Dermis blood vessel endothelial cell (primary cell): ENCODE measurements around the gene RBMS3. TPM values are rescaled to one million over a fixed set of nuclear protein-coding genes. Genes with fewer than 3 reads are reported as not detected.
A peak's percentile ranks its signal among the peaks of the same experiment; 100 is the strongest.

ENCODE experiments used
- DNase-seq: peaks from one replicate; pipeline ENCODE4 v3.0.0; 2010
- total RNA-seq: library from RNA; depleted of rRNA; stranded (reverse); fragments of >200 nt; gene quantifications from 2 replicates; pipeline ENCODE4 v1.2.3, GENCODE V29; 2014

Gene RBMS3
- total RNA-seq, 1 donor from 2014 or later: 37.6 TPM

DNA sequence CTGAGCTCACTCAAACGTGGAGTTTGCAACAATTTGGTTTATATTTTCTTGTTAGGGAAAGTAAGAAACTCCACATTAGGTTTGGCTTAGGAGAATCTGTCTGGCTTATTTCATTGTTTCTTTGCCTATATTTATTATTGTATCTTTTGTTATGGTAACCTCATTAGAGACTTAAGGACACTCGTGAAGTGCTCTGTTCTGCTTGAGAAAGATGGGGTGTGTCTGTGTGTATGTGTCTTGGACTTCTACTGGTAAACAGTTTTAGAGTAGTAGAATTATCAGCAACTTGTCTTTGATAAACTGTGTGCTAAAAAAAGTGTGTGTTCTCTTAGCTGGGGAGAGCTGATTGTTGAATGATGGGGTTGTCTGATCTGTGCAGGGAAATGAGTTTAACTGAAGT lies 306.5 kb downstream of the RBMS3 start:
- DNase-seq: no peak

GRCh38 chr3:29590012-29590411 lies 309.1 kb downstream of the RBMS3 start:
- no peak for DNase-seq

- DNase-seq: no peak
Observed at GRCh38 chr3:29590461-29590860, 309.6 kb downstream of the RBMS3 start.

DNA sequence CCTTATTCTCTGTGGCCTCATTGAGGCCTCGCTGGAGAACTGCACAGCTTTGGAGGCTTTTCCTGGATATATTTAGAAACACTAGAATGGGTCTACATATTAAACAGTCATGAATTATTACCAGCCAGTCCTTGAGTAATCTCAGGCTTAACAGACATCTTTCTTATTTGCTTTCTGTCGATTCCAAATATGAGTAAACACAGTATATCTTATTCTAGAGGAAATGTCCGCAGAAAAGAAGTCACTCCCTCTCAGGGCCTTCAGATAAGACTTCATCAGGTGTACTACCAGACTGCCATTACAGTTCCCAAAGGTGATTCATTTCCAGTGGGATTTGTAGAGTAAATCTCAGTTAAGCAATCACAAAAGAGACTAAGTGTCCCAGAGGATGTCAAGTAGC lies 310.7 kb downstream of the RBMS3 start:
- DNase-seq: no peak

DNA sequence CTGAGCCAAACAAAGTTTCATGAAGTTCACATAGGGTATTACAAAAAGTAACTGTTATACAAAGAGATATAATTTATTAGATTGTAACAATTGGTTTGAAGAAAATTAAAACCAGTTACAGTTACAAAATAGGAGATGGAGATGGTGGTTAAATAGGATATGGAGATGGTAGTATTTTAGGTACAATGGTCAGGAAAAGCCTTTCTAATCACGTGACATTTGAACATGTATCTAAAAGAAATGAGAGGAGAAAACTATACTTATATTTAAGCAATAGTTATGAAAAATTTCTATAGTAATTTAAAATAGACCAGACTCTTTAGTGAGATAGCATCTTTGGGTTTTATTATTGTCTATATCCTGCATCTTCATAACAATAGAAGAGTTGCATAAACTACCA lies 312.9 kb downstream of the RBMS3 start:
- DNase-seq: no peak

- no peak for DNase-seq
Observed at GRCh38 chr3:29594261-29594660, 313.4 kb downstream of the RBMS3 start.

- no peak for DNase-seq
Observed at GRCh38 chr3:29597376-29598008, 316.6 kb downstream of the RBMS3 start.

- DNase-seq: peak; percentile 90
Observed at GRCh38 chr3:29601861-29602585, 321.2 kb downstream of the RBMS3 start.

GRCh38 chr3:29605845-29606244 lies 325.0 kb downstream of the RBMS3 start:
- no peak for DNase-seq

GRCh38 chr3:29606416-29606815 lies 325.5 kb downstream of the RBMS3 start:
- DNase-seq: no peak

- DNase-seq: no peak
Observed at GRCh38 chr3:29608414-29609327, 327.8 kb downstream of the RBMS3 start.

- no peak for DNase-seq
Observed at GRCh38 chr3:29609328-29609811, 328.5 kb downstream of the RBMS3 start.

GRCh38 chr3:29610781-29611180 lies 329.9 kb downstream of the RBMS3 start:
- no peak for DNase-seq

GRCh38 chr3:29611252-29611651 lies 330.4 kb downstream of the RBMS3 start:
- DNase-seq: no peak

DNA sequence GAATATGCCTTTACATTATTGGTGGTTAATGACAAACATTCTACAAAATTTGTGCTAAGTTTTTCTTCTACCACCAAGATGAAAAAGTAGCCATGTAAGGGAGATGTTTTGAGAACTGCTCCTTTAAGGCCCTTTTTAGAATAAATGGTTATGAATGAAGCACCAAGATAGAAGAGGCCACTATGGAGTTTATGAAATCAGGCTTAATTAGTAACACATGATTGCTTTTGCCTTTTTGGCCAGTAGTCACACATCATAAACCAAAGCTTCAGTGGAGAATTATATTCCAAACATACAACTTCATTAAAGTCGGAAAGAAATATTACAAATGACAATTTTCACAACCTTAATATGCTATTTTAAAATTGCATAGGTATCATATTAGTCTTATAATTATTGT lies 331.7 kb downstream of the RBMS3 start:
- no peak for DNase-seq

- no peak for DNase-seq
Observed at GRCh38 chr3:29614954-29615353, 334.1 kb downstream of the RBMS3 start.

DNA sequence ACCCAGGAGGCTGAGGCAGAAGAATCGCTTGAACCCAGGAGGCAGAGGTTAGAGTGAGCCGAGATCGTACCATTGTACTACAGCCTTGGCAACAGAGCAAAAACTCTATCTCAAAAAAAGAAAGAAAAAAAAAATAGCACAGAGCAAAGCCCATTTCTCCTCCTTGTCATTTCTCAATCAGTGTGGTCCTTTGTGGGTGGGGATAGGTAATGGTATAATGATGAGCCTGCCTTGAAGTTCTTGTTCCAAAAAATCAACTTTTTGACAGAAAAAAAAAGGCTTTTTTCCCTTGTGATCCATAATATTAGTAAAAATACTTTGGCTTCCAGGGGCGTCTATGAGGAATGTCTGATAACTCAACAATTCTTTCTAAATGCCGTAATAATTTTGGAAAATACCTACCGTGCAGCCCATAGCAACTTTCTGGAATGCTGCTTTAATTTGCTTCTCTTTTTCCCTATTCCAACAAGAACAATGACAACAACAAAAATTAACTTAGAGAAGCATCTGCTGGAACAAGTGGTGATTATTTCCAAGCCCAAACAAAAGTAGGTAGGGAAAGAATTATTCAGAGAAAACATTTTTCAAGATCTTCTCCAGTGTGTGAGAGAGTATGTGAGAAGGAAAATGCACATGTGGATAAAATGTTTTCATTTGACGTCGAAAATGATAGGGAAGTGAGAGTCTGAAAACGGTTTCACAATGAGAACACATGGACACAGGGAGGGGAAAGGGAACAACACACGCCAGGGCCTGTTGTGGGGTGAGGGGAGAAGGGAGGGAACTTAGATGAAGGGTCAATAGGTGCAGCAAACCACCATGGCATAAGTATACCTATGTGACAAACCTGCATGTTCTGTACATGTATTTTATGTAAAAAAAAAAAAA lies 337.8 kb downstream of the RBMS3 start:
- DNase-seq: no peak

- peak; percentile 48 for DNase-seq
Observed at GRCh38 chr3:29619676-29620075, 338.8 kb downstream of the RBMS3 start.

DNA sequence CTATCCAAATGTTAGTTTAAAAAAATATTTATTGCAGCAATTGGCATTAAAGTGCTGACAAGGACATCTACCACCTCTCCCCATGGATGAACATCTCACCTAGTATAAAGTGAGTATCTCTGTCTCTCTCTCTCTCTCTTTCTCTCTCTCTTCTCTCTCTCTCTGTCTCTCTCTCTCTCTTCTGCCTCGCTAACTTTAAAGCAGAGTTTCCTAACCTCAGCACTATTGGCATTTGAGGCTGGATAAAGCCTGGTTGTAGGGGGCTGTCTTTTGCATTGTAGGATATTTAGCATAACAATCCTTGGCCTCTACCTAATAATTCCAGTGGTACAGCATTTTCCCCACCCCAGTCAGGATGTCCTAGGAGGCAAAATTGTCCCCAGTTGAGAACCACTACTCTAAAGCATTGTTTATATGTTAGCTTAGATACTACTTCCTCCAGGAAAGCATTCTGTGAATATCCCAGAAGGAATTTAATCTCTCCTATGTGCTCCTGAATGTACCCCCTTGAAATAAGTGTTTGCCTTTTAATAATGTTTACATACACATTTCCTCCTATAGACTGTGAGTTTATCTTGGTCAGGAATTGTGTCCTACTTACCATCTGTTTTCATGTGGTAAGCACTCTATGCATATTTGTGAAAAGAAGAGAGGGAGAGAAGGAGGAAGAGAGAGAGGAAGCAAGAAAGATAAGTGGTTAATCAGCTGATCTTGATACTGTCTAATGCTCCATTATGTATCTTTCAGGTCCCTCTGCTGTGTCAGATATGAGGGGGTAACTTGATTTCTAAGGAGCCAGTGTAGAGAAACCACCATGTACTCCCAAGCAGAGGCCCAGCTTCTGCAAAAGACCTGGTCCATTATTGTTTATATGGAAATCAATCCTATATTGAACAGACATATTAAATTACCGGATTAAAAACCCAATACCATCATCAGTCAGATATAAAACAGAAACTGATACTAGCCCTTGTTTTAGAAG lies 346.6 kb downstream of the RBMS3 start:
- peak; percentile 17 for DNase-seq

DNA sequence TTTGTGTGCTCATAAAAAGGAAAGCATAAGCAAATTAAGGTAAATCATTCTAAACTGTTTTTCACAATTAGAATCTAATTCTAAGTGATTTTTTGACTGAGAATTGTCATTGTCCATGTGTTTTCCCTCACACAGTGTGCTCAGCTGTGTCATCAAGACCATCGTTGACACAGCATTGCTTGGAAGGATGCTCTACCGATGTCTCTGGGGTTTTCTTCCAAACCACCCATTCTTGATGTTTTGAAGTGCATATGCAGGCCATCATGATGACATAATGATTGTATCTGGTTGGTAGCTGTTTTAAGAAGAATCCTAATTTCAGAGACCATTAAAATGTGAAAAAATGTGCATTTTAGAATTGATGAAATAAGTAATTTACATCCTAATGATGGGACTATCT lies 347.9 kb downstream of the RBMS3 start:
- DNase-seq: no peak

DNA sequence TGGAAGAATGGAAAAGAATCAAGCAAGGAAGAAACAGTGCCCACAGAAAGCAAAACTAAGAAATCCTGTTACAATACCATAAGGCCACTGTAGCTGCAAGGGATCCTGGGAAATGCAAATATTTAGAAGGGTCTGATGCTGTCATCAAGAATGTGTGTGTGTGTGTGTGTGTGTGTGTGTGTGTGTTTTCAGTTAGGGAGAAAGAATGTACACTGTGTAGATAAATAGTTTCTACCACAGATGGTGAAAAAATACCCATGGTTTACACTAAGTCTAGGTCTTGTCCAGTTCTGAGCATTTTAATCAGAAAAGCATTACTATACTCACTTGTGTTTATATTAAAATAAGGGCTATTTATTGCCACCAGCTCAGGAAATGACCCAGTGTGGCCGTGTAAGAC lies 355.0 kb downstream of the RBMS3 start:
- no peak for DNase-seq
